Tongue (tissue), 3 donors: Measurements from ENCODE around the gene FTH1. TPM values are rescaled to one million over a fixed set of nuclear protein-coding genes. Genes with fewer than 3 reads are reported as not detected.

Experiments
- DNase-seq: peaks from one replicate; pipeline ENCODE4 v3.0.0-alpha.2; 2015
- small RNA-seq: library from RNA; depleted of rRNA; stranded (forward); fragments of <200 nt; gene quantifications from one replicate; pipeline ENCODE3, GENCODE V24; 2014; ENCODE audit warnings: low replicate concordance
- total RNA-seq: library from RNA; depleted of rRNA; stranded (reverse); fragments of >200 nt; gene quantifications from one replicate; pipeline ENCODE4 v1.2.3, GENCODE V29; 2014

The FTH1 gene
- total RNA-seq, 1 donor from 2014 or later = 714 TPM

GRCh38 chr11:61914471-61915171 is 52.8 kb downstream of the FTH1 start:
- no peak for DNase-seq

Small RNAs within 50 kb of the gene (small RNA-seq; reads per million reads assigned to genes)
- gene RNU6-1243P = not detected

Other genes starting within 250 kb of the FTH1 start
- 1.4 TPM for gene MYRF, start 215.0 kb downstream of the FTH1 start, total RNA-seq
- 27.2 TPM for gene TMEM258, start 175.0 kb downstream of the FTH1 start, total RNA-seq
- gene FEN1, start 174.7 kb downstream of the FTH1 start, total RNA-seq = 19.3 TPM
- gene FADS1, start 150.6 kb downstream of the FTH1 start, total RNA-seq = 17.8 TPM
- gene FADS2, start 139.3 kb downstream of the FTH1 start, total RNA-seq = 39.6 TPM
- gene FADS3, start 76.1 kb downstream of the FTH1 start, total RNA-seq = 27.2 TPM
- gene RAB3IL1, start 50.1 kb downstream of the FTH1 start, total RNA-seq = 19.6 TPM
- 3.3 TPM for gene BEST1, start 17.3 kb downstream of the FTH1 start, total RNA-seq
- 16.8 TPM for gene INCENP, start 156.4 kb upstream of the FTH1 start, total RNA-seq
- not detected for gene SCGB1D1, start 222.6 kb upstream of the FTH1 start, total RNA-seq
- not detected for gene SCGB2A1, start 241.0 kb upstream of the FTH1 start, total RNA-seq